Measurements from ENCODE around the gene SLC66A2.

SLC66A2 gene

GRCh38 chr18:79919089-79919488 is 32.4 kb downstream of the SLC66A2 start:
- DNase-seq (ENCODE audit: low spot score) = no peak

GRCh38 chr18:79918615-79919011 is 32.8 kb downstream of the SLC66A2 start:
- no peak for DNase-seq (ENCODE audit: low spot score)

GRCh38 chr18:79917853-79918614 is 33.4 kb downstream of the SLC66A2 start:
- no peak for DNase-seq (ENCODE audit: low spot score)

GRCh38 chr18:79917169-79917852 is 34.1 kb downstream of the SLC66A2 start:
- DNase-seq (ENCODE audit: low spot score) = no peak

GRCh38 chr18:79916546-79917168 is 34.8 kb downstream of the SLC66A2 start:
- no peak for DNase-seq (ENCODE audit: low spot score)

GRCh38 chr18:79916128-79916494 is 35.3 kb downstream of the SLC66A2 start:
- no peak for DNase-seq (ENCODE audit: low spot score)

- DNase-seq (ENCODE audit: low spot score) = no peak
Observed at GRCh38 chr18:79915161-79916127, 36.0 kb downstream of the SLC66A2 start.

GRCh38 chr18:79914614-79915160 is 36.8 kb downstream of the SLC66A2 start:
- no peak for DNase-seq (ENCODE audit: low spot score)

GRCh38 chr18:79912994-79913831 is 38.2 kb downstream of the SLC66A2 start:
- DNase-seq (ENCODE audit: low spot score) = no peak

- peak; percentile 6 for DNase-seq (ENCODE audit: low spot score)
Observed at GRCh38 chr18:79912409-79912991, 39.0 kb downstream of the SLC66A2 start.

GRCh38 chr18:79911344-79912270 is 39.8 kb downstream of the SLC66A2 start:
- DNase-seq (ENCODE audit: low spot score) = no peak

GRCh38 chr18:79910563-79911343 is 40.7 kb downstream of the SLC66A2 start:
- DNase-seq (ENCODE audit: low spot score) = no peak

GRCh38 chr18:79906706-79907105 is 44.7 kb downstream of the SLC66A2 start:
- DNase-seq (ENCODE audit: low spot score) = no peak

- DNase-seq (ENCODE audit: low spot score) = peak; percentile 8
Observed at GRCh38 chr18:79905993-79906392, 45.5 kb downstream of the SLC66A2 start.

- peak; percentile 15 for DNase-seq (ENCODE audit: low spot score)
Observed at GRCh38 chr18:79905389-79905911, 46.0 kb downstream of the SLC66A2 start.

- DNase-seq (ENCODE audit: low spot score) = no peak
Observed at GRCh38 chr18:79904357-79905147, 46.9 kb downstream of the SLC66A2 start.

GRCh38 chr18:79903787-79904356 is 47.6 kb downstream of the SLC66A2 start:
- no peak for DNase-seq (ENCODE audit: low spot score)

All from activated CD4-positive, alpha-beta T cell treated with anti-CD3 and anti-CD28 coated beads, Interleukin-2, Interleukin-4, amounts not matched to agents 100 ng/mL and 50 ng/mL, durations not matched to agents 16 hours and 8 hours (primary cell).